ENCODE measurements around the gene SPRING1. TPM values are rescaled to one million over a fixed set of nuclear protein-coding genes. Genes with fewer than 3 reads are reported as not detected.

SPRING1 gene
- total and polyA plus RNA-seq, 2 of the 4 experiments (the other 2 are of a cell fraction) = 12.4 to 14.0 TPM

DNA sequence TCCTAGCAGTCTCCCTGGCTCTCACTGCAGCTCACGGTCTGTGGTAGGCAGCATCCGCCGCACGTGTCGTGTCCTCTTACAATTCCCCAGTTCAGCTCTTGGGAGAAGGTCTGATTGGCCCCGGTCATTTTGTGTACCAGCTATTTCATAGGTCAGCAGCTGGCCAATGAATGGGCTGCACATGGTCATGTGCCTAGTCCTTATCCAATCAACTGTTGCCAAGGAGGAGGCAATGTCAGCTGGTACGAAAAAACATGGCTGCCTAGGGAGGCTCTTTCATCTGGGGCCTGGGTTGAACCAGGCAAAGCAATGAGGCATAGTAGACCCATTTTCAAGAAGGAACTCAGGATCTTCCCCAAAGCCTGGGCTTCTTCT lies 46.4 kb upstream of the SPRING1 start:
- Histone ChIP-seq H2BK120ac (ENCODE audit: low read depth, low read length) (no peak overlapping the region), H3K27ac (ENCODE audit: insufficient read depth, low read length) (no peak overlapping the region), H3K4ac (ENCODE audit: low read depth, low read length) (no peak overlapping the region), H3K23ac (ENCODE audit: low read depth, low read length) (no peak overlapping the region), H4K8ac (ENCODE audit: low read depth in 2 of 2, low read length in 2 of 2) (no peak overlapping the region), H2AK5ac (ENCODE audit: low read depth, low read length) (no peak overlapping the region), H3K14ac (replicated peaks; ENCODE audit: low read depth, low read length) (no peak overlapping the region), H3K36me3 (ENCODE audit: control insufficient read depth, insufficient read depth, low read length) (no peaks in the 10 kb centered on the region), H3K4me2 (ENCODE audit: low read depth, low read length) (no peak overlapping the region), H2AK9ac (replicated peaks; ENCODE audit: low read depth, low read length, poor library complexity) (no peak overlapping the region), H4K20me1 (ENCODE audit: insufficient read depth, low read length) (no peaks in the 10 kb centered on the region), H3K9me3 (ENCODE audit: control insufficient read depth, insufficient read depth, low read length) (no peaks in the 10 kb centered on the region), H2BK15ac (ENCODE audit: low read depth, low read length) (no peak overlapping the region), H3K4me1 (ENCODE audit: control insufficient read depth, insufficient read depth, low read length) (no peaks in the 10 kb centered on the region), H3K9ac (ENCODE audit: low read depth, low read length) (no peak overlapping the region), H2BK20ac (ENCODE audit: low read depth, low read length) (no peak overlapping the region), H3K9me1 (ENCODE audit: insufficient read depth, low read length) (no peaks in the 10 kb centered on the region; the same call in 1 of the 2 replicates), H4K5ac (ENCODE audit: low read depth, low read length) (no peak overlapping the region), H3K56ac (ENCODE audit: extremely low read depth, insufficient read depth, low read length) (no peak overlapping the region), H3K18ac (ENCODE audit: low read depth, low read length) (no peak overlapping the region), H3K4me3 (ENCODE audit: insufficient read depth, low read depth, low read length) (no peak overlapping the region), H3K79me1 (ENCODE audit: low read depth in 1 of 2, low read length in 2 of 2) (no peaks in the 10 kb centered on the region), H4K91ac (ENCODE audit: insufficient read depth, low read depth, low read length) (no peak overlapping the region), H2AFZ (replicated peaks; ENCODE audit: low read length, poor library complexity) (no peak overlapping the region), H2BK5ac (ENCODE audit: low read depth, low read length, poor library complexity, severe bottlenecking) (no peak overlapping the region), H3K27me3 (ENCODE audit: control insufficient read depth, insufficient read depth, low read length) (no peaks in the 10 kb centered on the region)
- dilution Hi-C loops (cut with HindIII; ENCODE audit: low sequenced_read_pairs, unreplicated experiment) = no loop called here
- no TSS peak for BruUV-seq (replicated peaks)
- POLR2A ChIA-PET (ENCODE audit: unreplicated experiment) = no interaction called here
- in situ Hi-C loops (cut with MboI; ENCODE audit: low sequenced_read_pairs) = no loop called here
- intact Hi-C loops (cut with micrococcal nuclease) = no loop called here
- no peak for ATAC-seq (ENCODE audit: low read depth)
- CTCF ChIA-PET = interaction anchor here (0.7 kb wide), 1 partner anchor 8 kb away, joined by 3 read pairs; no protein-coding TSS in a partner anchor
- no peak for TF ChIP-seq NFE2L2 (IDR thresholded peaks at IDR 0.05; ENCODE audit: low read depth, low read length)
- TF ChIP-seq, protein P1, sequence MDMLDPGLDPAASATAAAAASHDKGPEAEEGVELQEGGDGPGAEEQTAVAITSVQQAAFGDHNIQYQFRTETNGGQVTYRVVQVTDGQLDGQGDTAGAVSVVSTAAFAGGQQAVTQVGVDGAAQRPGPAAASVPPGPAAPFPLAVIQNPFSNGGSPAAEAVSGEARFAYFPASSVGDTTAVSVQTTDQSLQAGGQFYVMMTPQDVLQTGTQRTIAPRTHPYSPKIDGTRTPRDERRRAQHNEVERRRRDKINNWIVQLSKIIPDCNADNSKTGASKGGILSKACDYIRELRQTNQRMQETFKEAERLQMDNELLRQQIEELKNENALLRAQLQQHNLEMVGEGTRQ (IDR thresholded peaks at IDR 0.05; ENCODE audit: low read depth, low read length) = peak; percentile 67; the same call in 1 of the 2 replicates
- DNase-seq = no peak
- WGBS, 2 experiments (ENCODE audit: extremely low coverage in 2 of 2, insufficient read length in 1 of 2) = 94% methylated on average over 3 of the region's 7 CpGs; no CpG with 5 or more reads in 1 of the 2 experiments
